Midbrain (tissue), 1 donor: ENCODE results near the gene HMGB1.

ENCODE experiments used
- DNase-seq: peaks from one replicate; lab custom pipeline; 2025; lab: John Stamatoyannopoulos, UW

HMGB1 gene

DNA sequence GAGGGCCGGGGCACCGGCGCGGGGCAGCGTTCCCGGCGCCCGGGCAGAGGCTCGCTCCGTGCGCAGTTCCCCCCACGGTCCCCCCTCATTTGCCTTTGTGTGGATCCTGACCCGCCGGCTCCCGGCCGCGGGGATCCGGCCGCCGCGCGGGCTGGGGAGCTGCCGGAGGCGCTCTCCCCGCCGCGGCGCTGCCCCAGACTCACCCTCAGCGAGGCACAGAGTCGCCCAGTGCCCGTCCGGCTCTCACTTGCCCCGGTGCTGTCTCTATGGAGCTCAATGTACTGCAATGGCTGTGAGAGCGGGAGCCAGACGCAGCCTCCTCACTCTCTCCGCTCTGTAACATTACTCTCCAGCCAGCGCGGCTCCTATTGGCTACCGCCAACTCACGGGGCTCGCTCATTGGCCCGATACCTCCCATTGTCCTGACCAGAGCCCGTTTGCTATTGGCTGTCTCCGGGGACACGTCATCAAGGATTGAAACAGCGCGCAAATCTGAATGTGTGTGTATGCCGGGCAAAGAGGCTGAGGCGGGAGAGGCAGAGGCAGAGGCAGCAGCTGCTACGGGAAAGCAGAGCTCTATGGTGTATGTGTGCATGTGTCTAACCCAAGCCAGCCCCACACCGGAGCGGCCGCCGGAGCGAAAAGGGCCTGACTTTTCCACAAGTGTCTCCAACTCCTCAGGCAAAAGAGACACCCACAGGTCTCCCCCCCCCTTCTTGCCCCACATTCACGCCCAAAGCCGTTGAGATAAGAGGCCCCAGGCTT is at the start of gene HMGB1:
HMGB1 (minus strand) TSS at position 344 of the 765 bp plus-strand sequence. CDS start 2,256 bp downstream, outside the sequence.
- DNase-seq, result peak; percentile 99

GRCh38 chr13:30510811-30511371 is 45.2 kb upstream of the HMGB1 start:
- no peak for DNase-seq

DNA sequence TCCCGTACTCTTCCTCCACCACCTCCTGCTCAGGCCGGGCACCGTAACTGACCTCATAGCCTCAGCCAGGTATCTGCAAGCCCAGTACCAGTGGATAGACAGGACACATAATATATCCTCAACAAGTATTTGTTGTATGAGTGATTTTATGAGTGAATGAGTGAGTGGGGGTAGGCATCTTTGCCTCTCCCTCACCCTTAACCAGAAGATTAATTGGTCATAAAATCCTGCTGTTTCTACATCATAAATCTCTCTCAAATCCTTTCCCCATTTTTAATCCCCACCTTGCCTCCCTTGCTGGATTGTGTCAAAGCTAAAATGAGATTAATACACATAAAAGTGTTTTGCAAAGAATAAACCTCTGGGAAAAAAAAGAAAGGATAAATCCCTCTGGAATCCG is 44.4 kb upstream of the HMGB1 start:
- DNase-seq, result no peak

GRCh38 chr13:30509254-30510050 is 43.7 kb upstream of the HMGB1 start:
- no peak for DNase-seq

- no peak for DNase-seq
Observed at GRCh38 chr13:30504081-30504480, 38.3 kb upstream of the HMGB1 start.

- DNase-seq, result no peak
Observed at GRCh38 chr13:30502237-30502636, 36.5 kb upstream of the HMGB1 start.

DNA sequence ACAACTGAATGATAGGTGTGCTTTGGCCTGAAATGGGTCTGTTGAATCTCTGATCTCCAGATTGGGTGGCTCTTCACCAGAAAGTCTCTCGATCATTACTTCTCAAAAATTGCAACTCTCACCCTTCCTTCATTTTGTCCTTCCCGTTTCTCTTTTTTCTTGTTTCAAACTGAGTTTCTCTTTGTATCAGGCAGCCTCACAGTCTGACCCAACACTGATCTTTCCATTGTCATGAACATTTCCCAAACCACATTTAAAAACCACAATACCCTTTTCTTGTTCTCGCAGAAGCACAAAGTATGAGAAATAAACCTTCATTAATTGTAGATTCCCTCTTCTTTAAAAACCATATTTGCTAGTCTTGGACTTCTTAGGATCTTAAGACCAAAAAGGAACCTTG is 33.6 kb upstream of the HMGB1 start:
- DNase-seq, result no peak

DNA sequence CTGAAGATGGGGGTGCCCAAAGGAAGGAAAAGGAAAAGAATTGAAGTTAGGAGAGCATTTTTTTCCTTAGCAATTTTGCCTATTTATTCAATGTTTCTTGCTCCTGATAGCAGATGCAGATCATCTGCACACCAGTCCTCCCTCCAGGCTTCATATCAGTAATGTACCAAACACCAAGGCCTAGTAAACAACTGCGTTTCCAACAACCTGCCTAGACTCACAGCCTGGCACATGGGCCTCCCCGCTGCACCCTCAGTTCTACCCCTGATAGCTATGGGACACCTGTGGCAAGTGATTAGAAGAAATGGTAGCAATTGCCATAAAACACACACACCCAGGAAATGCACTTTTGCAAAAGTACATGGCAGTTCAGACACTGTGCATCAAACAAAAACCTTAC is 30.4 kb upstream of the HMGB1 start:
- DNase-seq, result no peak

GRCh38 chr13:30495746-30496145 is 30.0 kb upstream of the HMGB1 start:
- no peak for DNase-seq

DNA sequence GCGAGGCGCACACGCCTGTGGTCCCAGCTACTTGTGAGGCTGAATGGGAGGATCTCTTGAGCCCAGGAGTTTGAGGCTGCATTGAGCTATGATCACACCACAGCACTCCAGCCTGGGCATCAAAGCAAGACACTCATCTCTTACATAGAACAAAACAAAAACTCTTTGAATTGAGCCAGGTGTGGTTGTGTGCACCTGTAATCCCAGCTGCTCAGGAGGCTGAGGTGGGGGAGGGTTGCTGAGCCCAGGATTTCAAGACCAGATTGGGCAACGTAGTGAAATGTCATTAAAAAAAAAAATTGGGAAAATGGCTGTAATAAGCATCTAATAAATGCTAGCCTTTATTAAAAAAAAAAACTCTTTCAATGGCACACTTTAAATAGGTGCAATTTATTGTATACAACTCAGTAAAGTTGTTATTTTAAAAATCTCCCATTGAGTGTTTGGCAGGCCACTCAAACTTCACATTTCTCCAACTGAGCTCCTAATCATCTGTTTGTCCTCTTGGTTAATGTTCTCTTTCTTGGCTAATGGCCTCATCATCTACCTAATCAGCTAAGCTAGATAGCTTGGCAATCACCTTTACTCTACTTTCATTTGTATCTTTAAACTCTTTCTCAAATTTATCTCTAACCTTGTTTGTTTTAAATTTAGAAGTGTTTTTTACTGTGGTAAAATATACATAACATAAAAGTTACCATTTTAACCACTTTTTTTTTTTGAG is 28.1 kb upstream of the HMGB1 start:
- DNase-seq, result no peak

GRCh38 chr13:30487075-30487470 is 21.3 kb upstream of the HMGB1 start:
- DNase-seq, result no peak

GRCh38 chr13:30486230-30487074 is 20.7 kb upstream of the HMGB1 start:
- DNase-seq, result no peak

GRCh38 chr13:30481241-30481760 is 15.6 kb upstream of the HMGB1 start:
- no peak for DNase-seq

GRCh38 chr13:30480292-30480950 is 14.7 kb upstream of the HMGB1 start:
- no peak for DNase-seq

DNA sequence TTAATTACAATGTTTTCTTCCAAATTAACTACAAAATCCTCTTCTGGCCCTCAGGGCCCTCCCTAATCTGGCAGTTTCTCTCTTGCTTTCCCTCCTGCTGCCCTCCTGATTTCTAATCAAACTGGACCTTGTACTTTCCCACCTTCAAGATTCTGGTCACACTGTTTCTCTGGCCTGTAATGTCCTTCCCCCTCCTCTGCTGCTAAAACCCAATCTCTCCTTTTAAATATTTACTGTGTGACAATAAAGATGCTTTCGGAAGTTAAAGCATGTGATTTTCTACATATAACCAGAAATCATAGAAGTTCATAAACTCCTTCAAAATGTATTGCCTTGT is 14.1 kb upstream of the HMGB1 start:
- DNase-seq, result no peak

GRCh38 chr13:30479154-30479882 is 13.6 kb upstream of the HMGB1 start:
- no peak for DNase-seq

DNA sequence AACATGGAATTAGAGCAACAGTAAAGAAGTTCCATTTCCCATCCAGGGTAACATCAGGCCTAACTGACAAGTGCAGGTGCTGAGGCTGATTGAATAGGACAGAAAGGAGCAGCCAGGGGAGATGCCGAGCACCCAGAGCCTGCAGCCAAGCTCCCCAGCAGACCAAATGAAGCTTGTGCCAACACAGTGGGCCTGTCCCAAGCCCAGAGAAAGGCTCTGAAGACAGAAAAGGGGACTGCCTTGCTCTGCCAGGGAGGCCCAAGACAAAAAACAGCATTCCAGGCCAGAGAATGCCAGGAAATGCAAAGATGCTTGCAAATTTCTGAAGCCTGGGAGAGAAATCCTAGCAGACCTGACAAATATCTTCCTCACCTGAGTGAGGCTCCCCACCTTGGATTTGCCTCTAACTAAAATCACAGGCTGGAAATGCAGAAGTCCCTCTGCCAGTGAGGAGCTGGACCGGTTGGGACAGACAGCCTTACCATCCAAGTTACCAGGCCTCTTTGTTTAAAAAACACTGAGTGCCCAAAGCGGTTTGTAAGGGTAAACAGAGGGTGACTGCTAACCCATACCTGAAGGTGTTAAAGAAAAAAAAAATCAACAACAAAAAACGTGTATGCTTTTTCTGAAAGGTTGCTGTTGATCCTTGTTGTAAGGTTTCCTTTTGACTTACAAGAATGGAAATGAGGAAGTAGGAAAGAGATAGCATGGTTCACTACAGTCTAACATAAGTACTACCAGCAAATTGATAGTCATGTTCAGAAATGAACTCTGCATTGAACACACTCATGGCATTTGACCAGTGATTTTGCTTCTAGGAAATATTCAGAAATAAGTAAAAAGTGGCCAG is 11.8 kb upstream of the HMGB1 start:
- no peak for DNase-seq

- no peak for DNase-seq
Observed at GRCh38 chr13:30473675-30474074, 7.9 kb upstream of the HMGB1 start.

DNA sequence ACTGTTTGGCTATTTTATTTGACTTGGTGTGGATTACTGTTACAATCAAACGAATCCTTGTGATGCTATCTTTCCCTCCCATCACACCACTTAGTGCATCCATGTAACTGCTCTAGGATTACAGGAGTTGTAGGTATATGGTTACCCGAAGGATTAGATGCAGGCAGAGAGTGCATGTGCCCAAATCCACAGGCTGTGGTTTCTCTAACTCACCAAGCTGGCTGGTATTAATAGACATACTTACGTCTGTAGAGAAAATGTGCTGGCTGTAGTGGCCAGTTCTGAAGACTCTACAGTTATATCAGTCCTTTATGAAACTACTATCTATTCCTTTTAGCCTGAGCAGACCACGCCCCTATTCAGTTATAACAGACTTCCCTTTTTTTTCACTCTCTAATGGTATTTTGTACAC is 1.1 kb upstream of the HMGB1 start:
- no peak for DNase-seq
